ENCODE results near the gene NQO2. TPM values are rescaled to one million over a fixed set of nuclear protein-coding genes. Genes with fewer than 3 reads are reported as not detected.

Gene NQO2
- total and polyA plus RNA-seq, 2 of the 13 experiments (the other 11 are each of a cell fraction or from before 2014, with no cell fraction given) = 32.2 to 56.5 TPM

- TF ChIP-seq ZNF766 (CRISPR knock-in tag; IDR thresholded peaks at IDR 0.05; ENCODE audit: borderline replicate concordance) = no peak
- TF ChIP-seq NCOA2 (CRISPR knock-in tag; IDR thresholded peaks at IDR 0.05) = no peak; the same call in 1 of the 2 replicates
- TF ChIP-seq ZNF501 (CRISPR knock-in tag; IDR thresholded peaks at IDR 0.05) = no peak
- 0 out of 2 replicates have a peak, but pooled peaks have one; percentile 20 for TF ChIP-seq ZNF414 (CRISPR knock-in tag; IDR thresholded peaks at IDR 0.05)
- TF ChIP-seq TGIF2 (CRISPR knock-in tag; IDR thresholded peaks at IDR 0.05) = no peak
- TF ChIP-seq KAT7 (CRISPR knock-in tag; IDR thresholded peaks at IDR 0.05; ENCODE audit: borderline replicate concordance) = peak; percentile 32; the same call in 1 of the 2 replicates
- 0 out of 2 replicates have a peak, but pooled peaks have one; percentile 60 for TF ChIP-seq ZNF234 (CRISPR knock-in tag; conservative IDR thresholded peaks at IDR 0.05)
- peak; percentile 35; the same call in 1 of the 2 replicates for TF ChIP-seq PITX1 (CRISPR knock-in tag; IDR thresholded peaks at IDR 0.05)
- no peak for TF ChIP-seq RAD21 (CRISPR knock-in tag; IDR thresholded peaks at IDR 0.05)
- 0 out of 2 replicates have a peak, but pooled peaks have one; percentile 49 for TF ChIP-seq ELF4 (CRISPR knock-in tag; IDR thresholded peaks at IDR 0.05; ENCODE audit: borderline replicate concordance)
- TF ChIP-seq ZNF609 (CRISPR knock-in tag; IDR thresholded peaks at IDR 0.05; ENCODE audit: borderline replicate concordance) = no peak
- peak; percentile 56; the same call in 1 of the 2 replicates for TF ChIP-seq ZNF274 (CRISPR knock-in tag; IDR thresholded peaks at IDR 0.05)
- no peak for TF ChIP-seq MLLT10 (CRISPR knock-in tag; IDR thresholded peaks at IDR 0.05)
- TF ChIP-seq PAF1 (CRISPR knock-in tag; IDR thresholded peaks at IDR 0.05) = 0 out of 2 replicates have a peak, but pooled peaks have one; percentile 22
- TF ChIP-seq POLR2G (IDR thresholded peaks at IDR 0.05; ENCODE audit: low read depth, low read length) = peak; percentile 57
- no peak for TF ChIP-seq ZBTB42 (CRISPR knock-in tag; IDR thresholded peaks at IDR 0.05)
- no peak for TF ChIP-seq ARNTL (CRISPR knock-in tag; IDR thresholded peaks at IDR 0.05)
- TF ChIP-seq ZNF713 (CRISPR knock-in tag; IDR thresholded peaks at IDR 0.05) = no peak
- TF ChIP-seq ZNF75D (CRISPR knock-in tag; IDR thresholded peaks at IDR 0.05; ENCODE audit: borderline replicate concordance) = no peak
- TF ChIP-seq ZNF552 (CRISPR knock-in tag; IDR thresholded peaks at IDR 0.05; ENCODE audit: borderline replicate concordance) = no peak
- TF ChIP-seq REPIN1 (CRISPR knock-in tag; IDR thresholded peaks at IDR 0.05; ENCODE audit: borderline replicate concordance, low read depth) = no peak
Measured at GRCh38 chr6:2990248-2990931, 9.3 kb upstream of the NQO2 start (continued).
